Upper lobe of left lung (tissue), 4 donors: Measurements from ENCODE around the gene FBXW7.

ENCODE experiments used
- POLR2A ChIP-seq, 4 donors: fragments of 450-650 bp; IDR thresholded peaks; one replicate each; pipeline ENCODE4 v1.5.1; 2016 to 2017; ENCODE audit warnings: antibody characterized with exemption in 4 of 4, mild to moderate bottlenecking in 2 of 4
- TF ChIP-seq, protein P1 (sequence below), 6 experiments: fragments of 450-650 bp in 4 of 6; fragments of 200-600 bp in 2 of 6; sonication (generic) in 2 of 6; IDR thresholded peaks; one replicate each; pipeline ENCODE4 v1.5.1; 2016 to 2019; ENCODE audit warnings: antibody characterized with exemption in 6 of 6

- TF ChIP-seq, protein P1, sequence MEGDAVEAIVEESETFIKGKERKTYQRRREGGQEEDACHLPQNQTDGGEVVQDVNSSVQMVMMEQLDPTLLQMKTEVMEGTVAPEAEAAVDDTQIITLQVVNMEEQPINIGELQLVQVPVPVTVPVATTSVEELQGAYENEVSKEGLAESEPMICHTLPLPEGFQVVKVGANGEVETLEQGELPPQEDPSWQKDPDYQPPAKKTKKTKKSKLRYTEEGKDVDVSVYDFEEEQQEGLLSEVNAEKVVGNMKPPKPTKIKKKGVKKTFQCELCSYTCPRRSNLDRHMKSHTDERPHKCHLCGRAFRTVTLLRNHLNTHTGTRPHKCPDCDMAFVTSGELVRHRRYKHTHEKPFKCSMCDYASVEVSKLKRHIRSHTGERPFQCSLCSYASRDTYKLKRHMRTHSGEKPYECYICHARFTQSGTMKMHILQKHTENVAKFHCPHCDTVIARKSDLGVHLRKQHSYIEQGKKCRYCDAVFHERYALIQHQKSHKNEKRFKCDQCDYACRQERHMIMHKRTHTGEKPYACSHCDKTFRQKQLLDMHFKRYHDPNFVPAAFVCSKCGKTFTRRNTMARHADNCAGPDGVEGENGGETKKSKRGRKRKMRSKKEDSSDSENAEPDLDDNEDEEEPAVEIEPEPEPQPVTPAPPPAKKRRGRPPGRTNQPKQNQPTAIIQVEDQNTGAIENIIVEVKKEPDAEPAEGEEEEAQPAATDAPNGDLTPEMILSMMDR (IDR thresholded peaks at IDR 0.05), result no peak
- TF ChIP-seq POLR2A (IDR thresholded peaks at IDR 0.05), result no peak
These were observed 189.4 kb downstream of the FBXW7 start for GRCh38 chr4:152346526-152346925.
